Upper lobe of left lung (tissue), 6 donors: Measurements from ENCODE around the gene CLSTN2. TPM values are rescaled to one million over a fixed set of nuclear protein-coding genes. Genes with fewer than 3 reads are reported as not detected.

Source experiments
- ATAC-seq, 2 donors: fragments of 200-7000 bp; cut with Tn5 transposase; one replicate each; pipeline ENCODE4 v1.9.1; 2022; ENCODE audit warnings: mild to moderate bottlenecking in 2 of 2, moderate library complexity in 2 of 2; ENCODE audit not compliant: low FRiP score in 2 of 2
- DNase-seq, 2 donors: peaks; one replicate each; pipeline ENCODE4 v3.0.0-alpha.2; 2019 to 2020
- H3K27ac ChIP-seq, 4 donors: fragments of 200-600 bp; sonication (generic); one replicate each; pipeline ENCODE4 v1.5.1; 2016 to 2019
- H3K27me3 ChIP-seq, 4 donors: fragments of 200-600 bp; sonication (generic); one replicate each; pipeline ENCODE4 v1.5.1; 2017 to 2019
- H3K36me3 ChIP-seq, 4 donors: fragments of 200-600 bp; sonication (generic); one replicate each; pipeline ENCODE4 v1.5.1; 2016 to 2019
- H3K4me1 ChIP-seq, 4 donors: fragments of 200-600 bp; sonication (generic); one replicate each; pipeline ENCODE4 v1.5.1; 2018 to 2019
- H3K4me3 ChIP-seq, 4 donors: fragments of 200-600 bp; sonication (generic); one replicate each; pipeline ENCODE4 v1.5.1; 2017 to 2019; ENCODE audit warnings: mild to moderate bottlenecking in 2 of 4, moderate library complexity in 1 of 4
- H3K9me3 ChIP-seq, 4 donors: fragments of 200-600 bp; sonication (generic); one replicate each; pipeline ENCODE4 v1.5.1; 2018 to 2019
- EP300 ChIP-seq, 4 donors: sonication (generic); formaldehyde crosslinking; IDR thresholded peaks; one replicate each; pipeline ENCODE4 v1.5.1; 2017; ENCODE audit warnings: antibody characterized with exemption in 4 of 4, control low read depth in 2 of 4
- POLR2A ChIP-seq, 4 donors: fragments of 450-650 bp; IDR thresholded peaks; one replicate each; pipeline ENCODE4 v1.5.1; 2016 to 2017; ENCODE audit warnings: antibody characterized with exemption in 4 of 4, mild to moderate bottlenecking in 2 of 4
- POLR2AphosphoS5 ChIP-seq, 2 donors: sonication (generic); formaldehyde crosslinking; IDR thresholded peaks; one replicate each; pipeline ENCODE4 v1.5.1; 2017; ENCODE audit warnings: antibody characterized with exemption in 2 of 2
- WGBS, 2 donors: methylation state at CpG; one replicate each; pipeline ENCODE4 v1.1.5; 2017 to 2018; 5-methylcytosine and 5-hydroxymethylcytosine counted together
- total RNA-seq, 6 donors: library from RNA; depleted of rRNA in 4 of 6; stranded (reverse); fragments of >200 nt in 4 of 6; gene quantifications; one replicate each; pipeline versions ENCODE4 v1.1.0 to v1.2.1, GENCODE V29; 2016 to 2021
- TF ChIP-seq, protein P1 (sequence below), 6 experiments: fragments of 450-650 bp in 4 of 6; fragments of 200-600 bp in 2 of 6; sonication (generic) in 2 of 6; IDR thresholded peaks; one replicate each; pipeline ENCODE4 v1.5.1; 2016 to 2019; ENCODE audit warnings: antibody characterized with exemption in 6 of 6
- donor health status: DM: no; HTN: no; CAD: no; lungs with moderate emphysema.
- donor health status: DM: no; HTN: yes; CAD: no; lungs with severe emphysema.

Gene CLSTN2
- total RNA-seq, 6 donors from 2014 or later, result 1.0 to 4.3 (median 1.6) TPM

DNA sequence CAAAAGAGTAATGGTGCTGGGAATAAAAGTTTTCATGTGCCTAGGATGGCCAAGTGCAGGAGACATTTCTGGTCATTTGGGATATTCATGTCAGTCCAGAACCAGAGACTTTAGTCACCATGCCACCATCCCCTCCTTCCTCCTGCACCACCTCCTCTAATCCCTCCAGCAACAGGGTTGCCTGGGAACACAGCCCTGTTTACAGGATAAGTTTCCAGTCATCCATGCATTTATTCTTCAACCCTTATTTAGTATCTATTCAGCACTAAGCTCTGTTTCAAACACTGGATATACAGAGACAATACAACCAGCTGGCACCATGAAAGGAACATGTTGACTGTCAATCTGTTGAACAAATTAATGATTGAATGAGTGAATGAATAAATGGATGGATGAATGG, 211.7 kb downstream of the CLSTN2 start:
- ATAC-seq (no peak), DNase-seq (no peak)
- Histone ChIP-seq H3K9me3 (no peaks in the 10 kb centered on the region), H3K27ac (no peak overlapping the region), H3K4me3 (no peak overlapping the region), H3K4me1 (no peaks in the 10 kb centered on the region), H3K36me3 (no peaks in the 10 kb centered on the region), H3K27me3 (no peaks in the 10 kb centered on the region)
- TF ChIP-seq POLR2AphosphoS5 (IDR thresholded peaks at IDR 0.05) (no peak), EP300 (IDR thresholded peaks at IDR 0.05) (no peak), POLR2A (IDR thresholded peaks at IDR 0.05) (no peak)
- TF ChIP-seq, protein P1, sequence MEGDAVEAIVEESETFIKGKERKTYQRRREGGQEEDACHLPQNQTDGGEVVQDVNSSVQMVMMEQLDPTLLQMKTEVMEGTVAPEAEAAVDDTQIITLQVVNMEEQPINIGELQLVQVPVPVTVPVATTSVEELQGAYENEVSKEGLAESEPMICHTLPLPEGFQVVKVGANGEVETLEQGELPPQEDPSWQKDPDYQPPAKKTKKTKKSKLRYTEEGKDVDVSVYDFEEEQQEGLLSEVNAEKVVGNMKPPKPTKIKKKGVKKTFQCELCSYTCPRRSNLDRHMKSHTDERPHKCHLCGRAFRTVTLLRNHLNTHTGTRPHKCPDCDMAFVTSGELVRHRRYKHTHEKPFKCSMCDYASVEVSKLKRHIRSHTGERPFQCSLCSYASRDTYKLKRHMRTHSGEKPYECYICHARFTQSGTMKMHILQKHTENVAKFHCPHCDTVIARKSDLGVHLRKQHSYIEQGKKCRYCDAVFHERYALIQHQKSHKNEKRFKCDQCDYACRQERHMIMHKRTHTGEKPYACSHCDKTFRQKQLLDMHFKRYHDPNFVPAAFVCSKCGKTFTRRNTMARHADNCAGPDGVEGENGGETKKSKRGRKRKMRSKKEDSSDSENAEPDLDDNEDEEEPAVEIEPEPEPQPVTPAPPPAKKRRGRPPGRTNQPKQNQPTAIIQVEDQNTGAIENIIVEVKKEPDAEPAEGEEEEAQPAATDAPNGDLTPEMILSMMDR (IDR thresholded peaks at IDR 0.05), result no peak

DNA sequence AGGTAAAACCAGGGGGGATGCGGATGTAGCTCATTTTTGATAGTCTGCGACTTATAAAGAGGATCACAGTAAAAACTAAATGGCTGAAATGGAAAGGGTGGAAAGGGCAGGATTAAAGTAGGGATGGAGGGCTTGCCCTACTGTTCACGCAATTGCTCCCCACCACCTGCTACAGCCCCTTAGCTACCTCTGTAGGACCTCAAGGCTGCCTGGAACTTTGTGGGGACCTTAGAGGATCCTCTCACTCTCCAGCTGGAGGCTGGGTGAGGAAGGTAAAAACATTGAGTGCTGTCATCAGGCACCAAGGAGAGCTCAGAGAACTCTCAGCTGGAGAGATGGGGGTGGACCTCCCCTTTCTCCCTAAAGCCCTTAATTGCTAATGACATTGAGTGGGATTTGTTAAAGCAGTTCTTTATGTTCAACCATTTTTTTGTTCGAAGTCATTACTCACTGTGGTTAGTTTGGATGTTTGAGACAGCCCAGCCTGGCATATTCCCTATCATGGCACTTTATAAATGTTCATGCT, 213.0 kb downstream of the CLSTN2 start:
- DNase-seq (no peak), ATAC-seq (no peak)
- Histone ChIP-seq H3K9me3 (no peaks in the 10 kb centered on the region), H3K27me3 (no peaks in the 10 kb centered on the region), H3K4me1 (no peaks in the 10 kb centered on the region), H3K4me3 (no peak overlapping the region), H3K27ac (no peak overlapping the region), H3K36me3 (no peaks in the 10 kb centered on the region)
- WGBS, 2 donors, result 88 to 90% methylated on average over 4 of the region's 4 CpGs
- TF ChIP-seq POLR2A (IDR thresholded peaks at IDR 0.05) (no peak), POLR2AphosphoS5 (IDR thresholded peaks at IDR 0.05) (no peak), EP300 (IDR thresholded peaks at IDR 0.05) (no peak)
- TF ChIP-seq, protein P1 (IDR thresholded peaks at IDR 0.05), result no peak

DNA sequence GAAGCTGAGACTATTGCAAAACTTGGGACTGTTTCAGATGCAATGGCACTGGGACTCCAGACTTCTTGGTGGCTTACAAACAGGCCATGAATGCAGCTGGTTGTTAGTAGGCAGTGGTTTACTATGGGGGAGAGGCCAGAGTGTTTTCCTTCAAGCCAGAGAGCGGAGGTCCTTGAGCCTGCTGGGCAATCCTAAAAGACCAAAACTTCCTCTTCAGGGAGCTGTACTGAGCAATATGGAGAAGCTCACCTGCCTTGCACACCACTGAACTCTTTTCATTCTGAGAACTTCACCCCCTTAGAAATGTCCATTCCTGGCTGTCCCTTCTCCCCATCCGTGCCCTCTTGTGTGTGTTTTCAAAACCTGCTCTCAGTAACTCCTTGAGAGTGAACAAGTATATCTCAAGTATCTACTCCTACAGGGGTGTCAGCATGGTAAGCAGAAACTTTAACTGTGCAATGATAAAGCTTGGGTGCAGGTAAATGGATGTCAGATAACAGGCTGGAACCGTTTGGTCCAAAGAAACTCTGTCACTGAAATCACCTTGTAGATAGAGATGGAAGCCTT, 213.9 kb downstream of the CLSTN2 start:
- Histone ChIP-seq H3K27me3 (no peaks in the 10 kb centered on the region), H3K4me3 (no peak overlapping the region), H3K9me3 (no peaks in the 10 kb centered on the region), H3K27ac (no peak overlapping the region), H3K4me1 (no peaks in the 10 kb centered on the region), H3K36me3 (no peaks in the 10 kb centered on the region)
- DNase-seq (peak in 1 of 2 donors; percentile 30), ATAC-seq (peak in 1 of 2 donors; percentile 23)
- TF ChIP-seq, protein P1 (IDR thresholded peaks at IDR 0.05), result no peak
- TF ChIP-seq POLR2A (IDR thresholded peaks at IDR 0.05), result no peak
- no peak for TF ChIP-seq EP300 (IDR thresholded peaks at IDR 0.05)
- no peak for TF ChIP-seq POLR2AphosphoS5 (IDR thresholded peaks at IDR 0.05)
- WGBS, 2 donors, result 52 to 74% methylated on average over 3 of the region's 3 CpGs

DNA sequence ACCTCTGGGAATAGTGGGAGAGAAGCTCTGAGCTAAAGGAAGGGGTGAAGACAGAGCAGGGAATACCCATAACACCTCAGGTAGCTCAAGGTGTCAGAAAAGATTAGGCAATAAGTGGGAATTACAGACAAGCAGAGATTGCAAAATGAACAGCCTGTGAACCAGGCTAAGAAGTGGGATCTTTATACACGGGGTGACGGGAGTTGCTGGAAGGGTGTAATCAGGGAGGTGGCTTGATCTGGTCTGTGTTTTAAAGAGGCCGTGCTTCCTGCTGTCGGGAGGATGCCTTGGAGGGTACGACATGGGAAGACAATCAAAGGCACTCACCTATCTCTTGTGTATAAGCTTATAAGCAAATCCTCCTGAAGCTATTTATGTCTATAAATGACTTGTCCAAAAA, 216.3 kb downstream of the CLSTN2 start:
- Histone ChIP-seq H3K4me3 (no peak overlapping the region), H3K36me3 (no peaks in the 10 kb centered on the region), H3K9me3 (no peaks in the 10 kb centered on the region), H3K27me3 (no peaks in the 10 kb centered on the region), H3K27ac (no peak overlapping the region), H3K4me1 (no peaks in the 10 kb centered on the region)
- no peak for ATAC-seq
- TF ChIP-seq POLR2AphosphoS5 (IDR thresholded peaks at IDR 0.05), result no peak
- TF ChIP-seq EP300 (IDR thresholded peaks at IDR 0.05), result no peak
- TF ChIP-seq, protein P1 (IDR thresholded peaks at IDR 0.05), result no peak
- TF ChIP-seq POLR2A (IDR thresholded peaks at IDR 0.05), result no peak
- 59 to 70% methylated on average over 5 of the region's 5 CpGs for WGBS, 2 donors
- no peak for DNase-seq
